ENCODE data around the gene GBP1.

- TF ChIP-seq EZH2 (IDR thresholded peaks at IDR 0.05; ENCODE audit: insufficient read depth, poor library complexity, severe bottlenecking) (no peak), EZH2phosphoT487 (IDR thresholded peaks at IDR 0.05; ENCODE audit: insufficient read depth, low read depth) (no peak)
Measured at GRCh38 chr1:89041721-89042120, 23.3 kb downstream of the GBP1 start.
